Left lung (tissue), 10 donors: ENCODE results near the gene BATF2. TPM values are rescaled to one million over a fixed set of nuclear protein-coding genes. Genes with fewer than 3 reads are reported as not detected.

Experiments
- ATAC-seq: fragments of 200-7000 bp; cut with Tn5 transposase; one replicate; pipeline ENCODE4 v1.9.1; 2020; ENCODE audit warnings: moderate library complexity
- DNase-seq, 4 donors: peaks; one replicate each; pipeline ENCODE4 v3.0.0-alpha.2; 2013 to 2020
- H3K27ac ChIP-seq, 2 donors: fragments of 200-600 bp; sonication (generic) in 1 of 2; one replicate each; pipeline versions ENCODE4 v1.5.0 to v1.8.0; 2020 to 2021
- H3K27me3 ChIP-seq, 2 donors: fragments of 200-600 bp; sonication (generic) in 1 of 2; one replicate each; pipeline versions ENCODE4 v1.5.0 to v1.8.0; 2020 to 2021
- H3K36me3 ChIP-seq, 2 donors: fragments of 200-600 bp; sonication (generic) in 1 of 2; one replicate each; pipeline versions ENCODE4 v1.5.0 to v1.8.0; 2020 to 2021
- H3K4me1 ChIP-seq, 2 donors: fragments of 200-600 bp; one replicate each; pipeline ENCODE4 v1.8.0; 2021
- H3K4me3 ChIP-seq, 2 donors: fragments of 200-600 bp; sonication (generic) in 1 of 2; one replicate each; pipeline versions ENCODE4 v1.5.0 to v1.8.0; 2020 to 2021; ENCODE audit warnings: mild to moderate bottlenecking in 1 of 2
- H3K9me3 ChIP-seq, 2 donors: fragments of 200-600 bp; sonication (generic) in 1 of 2; one replicate each; pipeline versions ENCODE4 v1.5.0 to v1.8.0; 2020 to 2021
- CTCF ChIP-seq, 2 donors: fragments of 200-600 bp; sonication (generic) in 1 of 2; IDR thresholded peaks; one replicate each; pipeline versions ENCODE4 v1.5.0 to v1.8.0; 2021; ENCODE audit warnings: antibody characterized with exemption in 2 of 2
- intact Hi-C, 2 donors: fragments of 100-400 bp; cut with DNase I; formaldehyde crosslinking; loops; one replicate each; pipeline versions ENCODE4 v1.11.2 to v1.14.2; 2022
- polyA plus RNA-seq, 6 donors: library from polyadenylated mRNA; unstranded; fragments of 120-200 nt; gene quantifications; one replicate each; pipeline ENCODE4 v1.2.1, GENCODE V29; 2013; ENCODE audit not compliant: insufficient read length in 6 of 6
- total RNA-seq, 2 donors: library from RNA; stranded (reverse); fragmentation: NEBNext Ultra II Directional; extraction: Animal tissue kit (Norgen Biotek cat#: 25700); gene quantifications; one replicate each; pipeline ENCODE4 v1.2.1, GENCODE V29; 2021
- donor health status: DM: no; HTN: yes; CAD: no.
- donor health status: DM: no; HTN: no; CAD: no.

The BATF2 gene
- total and polyA plus RNA-seq, 8 donors: 2.6 to 8.1 (median 3.5) TPM

GRCh38 chr11:64971421-64972233 is 25.1 kb downstream of the BATF2 start, which contains the start of gene MAJIN:
Gene MAJIN, minus strand, starts transcription at chr11:64972108. Its CDS starts 12,703 bp downstream, at chr11:64959405.
- Histone ChIP-seq H3K36me3 (no peaks in the 10 kb centered on the region), H3K4me1 (peaks cover 0 to 9% of the 10 kb centered on the region in 2 donors), H3K4me3 (peak within 1 kb of the TSS; percentile 30 to 32), H3K27me3 (peaks cover 0 to 30% of the 10 kb centered on the region in 2 donors), H3K9me3 (no peaks in the 10 kb centered on the region), H3K27ac (peak within 1 kb of the TSS in 1 of 2 donors; percentile 64)
- DNase-seq: peak; percentile 68 to 94 (median 86)
- ATAC-seq: peak; percentile 77
- TF ChIP-seq CTCF (IDR thresholded peaks at IDR 0.05): no peak
- intact Hi-C loops: no loop called here

- H3K27me3 ChIP-seq: peaks cover 0 to 30% of the 10 kb centered on the region in 2 donors
- H3K4me1 ChIP-seq: peaks cover 0 to 9% of the 10 kb centered on the region in 2 donors
- no peak overlapping the region for H3K27ac ChIP-seq
- H3K9me3 ChIP-seq: no peaks in the 10 kb centered on the region
- intact Hi-C loops: no loop called here
- no peak for TF ChIP-seq CTCF (IDR thresholded peaks at IDR 0.05)
- H3K4me3 ChIP-seq: no peak overlapping the region
- H3K36me3 ChIP-seq: no peaks in the 10 kb centered on the region
- peak in 1 of 4 donors; percentile 13 for DNase-seq
- ATAC-seq: peak; percentile 73
These were observed 26.0 kb downstream of the BATF2 start for GRCh38 chr11:64970731-64971151.

- Histone ChIP-seq H3K27me3 (peaks cover 0 to 30% of the 10 kb centered on the region in 2 donors), H3K36me3 (no peaks in the 10 kb centered on the region), H3K27ac (no peak overlapping the region), H3K9me3 (no peaks in the 10 kb centered on the region), H3K4me1 (peaks cover 0 to 9% of the 10 kb centered on the region in 2 donors), H3K4me3 (no peak overlapping the region)
- ATAC-seq: no peak
- DNase-seq: no peak
- TF ChIP-seq CTCF (IDR thresholded peaks at IDR 0.05): no peak
- intact Hi-C loops: no loop called here
These were observed 27.6 kb downstream of the BATF2 start for GRCh38 chr11:64969209-64969608.

GRCh38 chr11:64967375-64967774 is 29.4 kb downstream of the BATF2 start:
- Histone ChIP-seq H3K9me3 (no peaks in the 10 kb centered on the region), H3K27ac (no peak overlapping the region), H3K4me3 (no peak overlapping the region), H3K36me3 (no peaks in the 10 kb centered on the region), H3K27me3 (peaks cover 0 to 18% of the 10 kb centered on the region in 2 donors), H3K4me1 (peaks cover 0 to 9% of the 10 kb centered on the region in 2 donors)
- ATAC-seq (no peak), DNase-seq (no peak)
- intact Hi-C loops: no loop called here
- TF ChIP-seq CTCF (IDR thresholded peaks at IDR 0.05): no peak

GRCh38 chr11:64963072-64963631 is 33.6 kb downstream of the BATF2 start:
- no peak overlapping the region for H3K4me3 ChIP-seq
- no peaks in the 10 kb centered on the region for H3K4me1 ChIP-seq
- DNase-seq (no peak), ATAC-seq (no peak)
- no peaks in the 10 kb centered on the region for H3K36me3 ChIP-seq
- H3K9me3 ChIP-seq: no peaks in the 10 kb centered on the region
- no peak overlapping the region for H3K27ac ChIP-seq
- H3K27me3 ChIP-seq: no peaks in the 10 kb centered on the region
- intact Hi-C loops: no loop called here
- no peak for TF ChIP-seq CTCF (IDR thresholded peaks at IDR 0.05)
